HG02571 (cell line): Measurements from ENCODE around the gene SLFN11.
A peak's percentile ranks its signal among the peaks of the same experiment; 100 is the strongest.
"Not testable (repeated sequence)": the region's sequence is repeated elsewhere in the genome, so short reads cannot be mapped to it uniquely, and the experiment has no call there.

ENCODE experiments used
- ATAC-seq: cut with Tn5 transposase; IDR thresholded peaks from one replicate; pipeline ENCODE4 v1.9.1; 2021; ENCODE audit warnings: mild to moderate bottlenecking, moderate library complexity; ENCODE audit not compliant: unreplicated experiment

SLFN11 gene

GRCh38 chr17:35368081-35368830 lies 5.2 kb downstream of the SLFN11 start:
- ATAC-seq, result peak; percentile 89

- no peak for ATAC-seq
Measured at GRCh38 chr17:35361027-35361426, 12.4 kb downstream of the SLFN11 start.

GRCh38 chr17:35359398-35359797 lies 14.0 kb downstream of the SLFN11 start:
- ATAC-seq, result no peak

GRCh38 chr17:35352284-35352683 lies 21.1 kb downstream of the SLFN11 start:
- no peak for ATAC-seq

- ATAC-seq, result no peak
Measured at GRCh38 chr17:35350493-35350892, 22.9 kb downstream of the SLFN11 start.

GRCh38 chr17:35345926-35346771 lies 27.3 kb downstream of the SLFN11 start:
- no peak for ATAC-seq

GRCh38 chr17:35345445-35345925 lies 27.9 kb downstream of the SLFN11 start:
- ATAC-seq, result no peak

- ATAC-seq, result no peak
Measured at GRCh38 chr17:35344262-35344661, 29.2 kb downstream of the SLFN11 start.

- no peak for ATAC-seq
Measured at GRCh38 chr17:35342276-35342675, 31.1 kb downstream of the SLFN11 start.

GRCh38 chr17:35341411-35341992 lies 31.9 kb downstream of the SLFN11 start:
- ATAC-seq, result no peak

- ATAC-seq, result no peak
Measured at GRCh38 chr17:35338230-35338629, 35.2 kb downstream of the SLFN11 start.

GRCh38 chr17:35337364-35337763 lies 36.1 kb downstream of the SLFN11 start:
- no peak for ATAC-seq

GRCh38 chr17:35333578-35333977 lies 39.8 kb downstream of the SLFN11 start:
- not testable (repeated sequence) for ATAC-seq

- ATAC-seq, result no peak
Measured at GRCh38 chr17:35322749-35323148, 50.7 kb downstream of the SLFN11 start.

GRCh38 chr17:35315971-35316370 lies 57.5 kb downstream of the SLFN11 start:
- no peak for ATAC-seq

- no peak for ATAC-seq
Measured at GRCh38 chr17:35315283-35315682, 58.1 kb downstream of the SLFN11 start.

GRCh38 chr17:35314415-35315216 lies 58.8 kb downstream of the SLFN11 start:
- ATAC-seq, result no peak

- no peak for ATAC-seq
Measured at GRCh38 chr17:35313875-35314409, 59.5 kb downstream of the SLFN11 start.

GRCh38 chr17:35312790-35313711 lies 60.4 kb downstream of the SLFN11 start:
- peak; percentile 65 for ATAC-seq
